RCC 7860 (cell line): Measurements from ENCODE around the gene GLRX2.
"Not testable (repeated sequence)": the region's sequence is repeated elsewhere in the genome, so short reads cannot be mapped to it uniquely, and the experiment has no call there.

Experiments used
- DNase-seq: peaks from one replicate; pipeline ENCODE4 v3.0.0-alpha.2; 2015; ENCODE audit warnings: low spot score
- FAIRE-seq: peaks from 2 replicates; lab custom pipeline; 2012; peaks lifted over from hg19 to GRCh38; lab: Jason Lieb, UNC

The GLRX2 gene

DNA sequence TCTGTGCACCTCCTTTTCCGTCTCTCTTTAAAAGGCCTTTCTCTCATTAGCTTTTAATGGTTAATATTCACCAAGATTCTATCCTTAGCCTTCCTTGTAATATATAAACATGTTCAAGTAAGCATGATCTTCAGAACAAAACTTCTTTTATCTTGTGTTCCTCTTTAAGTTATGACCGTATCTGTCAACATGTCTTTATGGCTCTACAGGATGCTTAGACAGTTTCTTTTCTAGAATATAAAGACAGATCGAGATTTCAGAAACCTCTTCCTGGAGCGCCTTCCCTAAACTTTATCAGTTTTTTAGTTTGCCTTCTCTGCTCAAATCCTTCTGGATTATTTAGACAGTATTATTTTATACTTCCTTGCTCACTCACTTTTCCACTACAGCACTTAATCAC is 38.6 kb downstream of the GLRX2 start:
- DNase-seq, result no peak
- FAIRE-seq, result no peak

DNA sequence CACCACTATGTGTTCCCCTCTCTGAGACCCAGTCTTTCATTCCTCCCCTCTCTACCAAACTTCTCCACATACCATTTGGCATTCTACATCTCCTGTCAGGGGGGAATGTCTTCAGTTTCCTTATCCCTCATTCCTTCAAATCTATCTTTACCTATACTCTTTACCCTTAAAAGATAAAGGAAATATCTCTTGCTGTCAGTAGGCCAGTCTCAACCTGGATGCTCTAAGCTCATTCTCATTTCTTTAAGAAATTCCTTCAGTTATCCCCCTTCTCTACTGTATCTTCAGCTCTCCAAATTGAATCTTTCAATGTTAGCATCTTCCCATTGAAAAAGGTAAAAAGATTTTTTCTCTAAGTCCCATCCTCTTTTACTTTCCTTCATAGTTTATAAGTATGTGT is 39.3 kb downstream of the GLRX2 start:
- FAIRE-seq, result no peak
- DNase-seq, result no peak

DNA sequence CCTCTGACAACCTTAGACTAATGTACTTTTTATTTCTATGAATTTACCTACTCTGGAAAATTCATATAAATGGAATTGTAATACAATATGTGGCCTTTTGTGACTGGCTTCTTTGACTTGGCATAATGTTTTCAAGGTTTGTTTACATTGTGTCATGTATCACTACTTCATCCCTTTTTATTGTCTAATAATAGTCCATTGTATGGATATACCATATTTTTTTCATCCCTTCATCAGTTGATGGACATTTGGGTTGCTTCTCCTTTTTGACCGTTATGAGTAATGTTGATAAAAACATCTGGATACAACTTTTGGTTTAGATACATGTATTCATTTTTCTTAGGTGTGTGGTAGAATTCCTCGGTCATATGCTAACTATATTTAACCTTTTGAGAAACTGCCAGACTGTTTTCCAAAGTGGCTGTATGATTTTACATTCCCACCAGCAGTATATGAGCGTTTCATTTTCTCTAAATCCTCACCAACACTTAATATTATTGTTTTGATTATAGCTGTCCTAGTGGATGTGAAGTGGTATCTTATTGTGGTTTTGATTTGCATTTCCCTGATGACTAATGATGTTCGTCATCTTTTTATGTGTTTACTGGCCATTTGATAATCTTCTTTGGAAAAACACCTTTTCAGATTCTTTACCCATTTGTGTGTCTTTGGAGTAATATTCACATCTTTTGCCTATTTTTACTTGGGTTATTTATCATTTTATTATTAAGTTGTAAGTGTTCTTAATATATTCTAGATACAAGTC is 42.3 kb downstream of the GLRX2 start:
- DNase-seq (no peak), FAIRE-seq (no peak)

DNA sequence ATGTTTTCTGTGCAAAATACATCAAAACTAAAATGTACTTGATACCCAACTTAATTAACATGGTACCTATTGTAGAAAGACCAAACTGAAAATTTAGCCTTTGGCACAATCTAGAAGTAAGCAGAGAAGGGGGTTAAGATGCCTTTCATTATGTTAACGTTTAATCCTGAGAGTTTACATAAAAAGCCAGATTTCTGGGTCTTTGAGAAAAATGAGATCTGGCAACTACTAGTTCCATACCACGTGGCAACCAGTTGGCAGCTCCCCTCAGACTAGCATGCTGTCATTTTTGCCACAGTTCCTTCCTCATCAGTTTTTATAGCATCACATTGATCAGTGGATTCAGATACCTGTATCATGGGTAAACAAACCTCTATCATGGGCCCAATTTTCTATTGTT is 44.3 kb downstream of the GLRX2 start:
- no peak for FAIRE-seq
- no peak for DNase-seq

DNA sequence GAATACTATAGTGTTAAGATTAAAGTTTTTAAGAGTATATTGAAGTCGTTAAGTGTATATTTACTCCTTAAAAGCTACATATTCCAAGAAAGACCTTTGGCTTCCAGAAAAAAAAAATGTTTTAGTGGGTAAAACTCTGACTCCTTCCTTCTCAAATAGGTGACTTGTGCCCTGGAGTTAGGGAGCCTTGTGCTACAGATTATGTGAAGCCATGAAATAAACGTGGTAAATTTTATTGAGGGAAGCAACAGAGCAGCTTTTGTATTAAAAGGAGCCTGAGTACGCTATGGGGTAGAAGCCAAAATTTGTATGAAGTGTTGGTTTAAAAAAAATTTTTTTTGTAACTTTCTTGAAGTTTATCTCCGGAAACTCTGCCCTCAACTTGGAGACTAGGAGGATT is 44.8 kb downstream of the GLRX2 start:
- DNase-seq, result no peak
- FAIRE-seq, result no peak

DNA sequence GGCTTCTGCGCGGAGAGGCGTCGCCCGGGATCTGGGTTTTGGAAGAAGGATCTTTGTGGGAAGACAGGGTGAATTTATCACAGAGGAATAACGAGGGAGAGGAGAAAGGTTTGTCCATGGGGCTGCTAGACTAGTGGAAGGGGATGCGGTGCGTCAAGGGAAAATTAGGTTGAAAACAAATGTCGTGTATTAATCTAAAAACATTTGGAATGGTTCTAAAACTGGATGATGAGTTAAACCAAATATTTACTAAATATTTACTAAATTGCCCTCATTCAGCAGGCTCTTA is 45.2 kb downstream of the GLRX2 start:
- DNase-seq (peak; percentile 78), FAIRE-seq (peak; percentile 48)

DNA sequence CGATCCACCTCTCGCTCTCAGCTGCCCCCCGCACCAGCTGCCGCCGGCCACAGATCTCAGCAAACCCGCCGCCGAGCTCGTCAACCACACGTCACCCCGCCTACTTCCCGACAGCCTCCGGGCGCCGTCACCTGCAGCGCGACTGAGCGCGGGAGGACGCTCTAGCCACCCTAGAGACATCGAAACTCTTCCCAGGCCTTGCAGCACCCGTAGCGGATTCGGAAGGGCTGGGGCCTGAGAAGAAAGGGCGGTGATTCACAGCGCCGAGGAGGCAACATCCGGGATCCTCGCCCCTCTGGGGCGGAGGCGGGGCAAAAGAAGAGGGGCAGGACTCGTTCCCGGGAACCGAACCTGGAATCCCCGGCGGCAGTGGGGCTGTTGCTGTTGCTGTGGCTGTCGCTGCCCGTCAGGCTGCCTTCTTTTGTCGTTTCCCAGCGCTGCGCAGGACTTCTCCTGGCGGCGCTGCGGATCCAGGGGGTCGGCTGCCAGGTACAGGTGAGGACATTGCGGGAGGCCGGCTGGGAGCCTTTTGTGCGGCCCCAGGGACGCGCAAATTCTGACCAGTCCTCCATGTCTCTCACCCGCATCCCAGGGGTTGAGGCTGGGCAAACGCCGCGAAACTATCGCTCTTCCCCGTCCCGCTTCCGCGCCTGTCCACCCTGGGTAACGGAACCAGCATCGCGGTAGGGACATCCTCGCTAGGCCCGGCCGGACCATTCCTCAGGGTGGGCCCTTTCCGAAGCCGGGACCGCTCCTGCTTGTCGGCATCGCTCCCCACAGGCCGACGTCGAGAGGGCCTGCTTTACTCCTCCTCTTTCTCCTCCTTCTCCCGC is 45.7 kb downstream of the GLRX2 start, which contains the start of the genes RO60 and UCHL5:
Gene RO60, plus strand, starts transcription at position 331 of the 833 bp plus-strand sequence. CDS start 9,443 bp downstream, outside the sequence.
Gene UCHL5, minus strand, starts transcription at position 79 of the 833 bp plus-strand sequence. CDS start 100 bp downstream, outside the sequence.
- peak; percentile 97 for DNase-seq
- FAIRE-seq, result peak; percentile 86

DNA sequence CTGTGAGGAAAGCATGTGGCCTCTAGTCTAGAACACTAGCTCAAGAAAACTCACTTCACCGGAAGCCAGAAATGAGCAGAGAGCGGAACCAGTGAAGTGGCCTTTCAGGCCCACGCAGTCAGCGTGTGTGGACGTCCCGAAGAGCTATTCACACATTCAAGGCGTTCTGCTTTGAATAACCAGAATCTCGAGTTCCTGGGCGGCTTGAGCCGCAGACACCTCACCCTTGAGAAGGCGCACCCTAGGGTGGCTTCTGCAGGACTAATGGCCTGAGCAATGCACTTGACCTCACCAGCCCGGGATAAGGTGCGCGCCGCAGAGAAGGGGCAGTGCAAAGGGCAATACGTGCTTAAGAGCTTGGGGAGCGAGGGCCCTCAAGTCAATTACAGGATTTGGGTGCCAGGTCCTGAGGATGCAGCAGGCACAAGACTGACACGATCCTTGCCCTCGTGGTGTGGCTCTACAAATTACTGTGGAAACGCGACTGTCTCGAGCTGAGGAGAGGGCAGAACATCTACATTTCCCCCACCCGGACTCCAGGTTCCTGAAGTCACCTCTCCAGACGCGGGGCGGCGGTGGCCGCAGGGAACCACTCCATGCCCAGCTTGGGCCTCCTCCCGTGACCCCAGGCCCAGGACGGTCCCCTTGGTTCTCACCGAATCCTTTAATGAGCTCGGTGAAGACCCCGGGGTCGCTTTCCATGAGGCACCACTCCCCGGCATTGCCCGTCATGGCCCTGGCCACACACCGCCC is 46.5 kb downstream of the GLRX2 start:
- DNase-seq (peak; percentile 48), FAIRE-seq (no peak)

DNA sequence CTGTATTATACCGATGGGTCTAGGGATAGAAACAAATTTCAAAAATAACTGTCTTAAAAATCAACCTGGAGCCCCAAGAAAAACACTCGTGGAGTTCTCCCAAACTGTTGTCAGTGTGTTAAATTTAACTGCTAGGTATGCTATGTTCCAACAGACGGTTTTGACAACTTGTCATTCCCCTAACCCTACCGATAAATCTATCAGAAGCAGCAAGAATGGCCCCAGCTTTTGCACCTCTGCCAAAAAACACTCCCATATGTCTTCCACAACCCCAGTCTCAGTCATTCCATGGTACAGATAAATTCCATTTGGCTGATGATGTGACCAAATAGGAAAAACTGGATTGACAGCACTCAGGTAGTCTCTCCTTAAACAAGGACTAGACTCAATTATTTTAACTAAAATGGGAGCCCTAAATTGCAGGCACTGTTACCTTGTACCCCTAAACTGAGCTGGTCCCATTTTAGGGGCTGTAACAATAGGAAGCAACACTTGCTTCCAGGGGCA is 51.0 kb downstream of the GLRX2 start:
- FAIRE-seq (no peak), DNase-seq (no peak)

DNA sequence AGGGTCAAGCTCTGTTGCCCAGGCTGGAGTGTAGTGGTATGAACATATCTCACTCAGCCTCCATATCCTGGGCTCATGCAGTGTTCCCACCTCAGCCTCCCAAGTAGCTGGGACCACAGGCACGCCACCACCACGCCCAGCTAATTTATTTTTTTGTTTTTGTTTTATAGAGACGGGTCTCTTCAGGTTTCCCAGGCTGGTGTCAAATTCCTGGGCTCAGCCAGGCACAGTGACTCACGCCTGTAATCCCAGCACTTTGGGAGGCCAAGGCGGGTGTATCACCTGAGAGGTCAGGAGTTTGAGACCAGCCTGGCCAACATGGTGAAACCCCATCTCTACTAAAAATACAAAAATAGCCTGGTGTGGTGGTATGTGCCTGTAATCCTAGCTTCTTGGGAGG is 56.3 kb downstream of the GLRX2 start:
- not testable (repeated sequence) for DNase-seq, FAIRE-seq
